Measurements from ENCODE around the gene INIP. TPM values are rescaled to one million over a fixed set of nuclear protein-coding genes. Genes with fewer than 3 reads are reported as not detected.

Gene INIP
- total RNA-seq, 1 experiment from 2014 or later: 24.5 TPM

DNA sequence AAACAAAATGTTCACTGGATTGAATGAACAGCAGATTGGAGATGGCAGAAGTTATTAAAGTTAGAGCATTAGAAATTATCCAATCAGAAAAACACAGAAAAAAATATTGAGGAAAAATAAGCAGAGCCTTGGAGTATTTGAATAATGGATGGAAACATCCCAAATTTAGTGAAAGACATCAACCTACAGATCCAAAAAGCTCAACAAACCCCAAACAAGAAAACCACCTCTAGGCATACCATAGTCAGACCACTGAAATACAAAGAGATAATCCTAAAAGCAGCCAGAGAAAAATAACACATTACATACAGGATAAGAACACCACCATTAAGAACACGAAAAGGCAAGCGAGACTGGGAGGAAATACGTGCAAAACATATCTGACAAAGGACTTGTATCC, 5.2 kb downstream of the INIP start:
- no peak overlapping the region for H2BK12ac ChIP-seq (ENCODE audit: insufficient read length, low read depth, low read length)

More for the DNA sequence above, 5.2 kb downstream of the INIP start:
- H3K18ac ChIP-seq (ENCODE audit: insufficient read length, low read depth, low read length): no peak overlapping the region
- no peak overlapping the region for H2AK5ac ChIP-seq (ENCODE audit: insufficient read length, low read length)
- no peak overlapping the region for H2AFZ ChIP-seq (ENCODE audit: low read length)
- H3K27ac ChIP-seq (ENCODE audit: insufficient read length, low read depth, low read length): no peak overlapping the region
- H4K8ac ChIP-seq (replicated peaks; ENCODE audit: insufficient read length, low read depth, low read length): no peak overlapping the region
- H3K79me2 ChIP-seq (ENCODE audit: insufficient read depth, low read length): no peaks in the 10 kb centered on the region; the same call in 1 of the 2 replicates
- H3K9ac ChIP-seq (ENCODE audit: extremely low read depth, insufficient read length, low read length): no peak overlapping the region
- H3K79me1 ChIP-seq (ENCODE audit: insufficient read depth, low read depth, low read length, poor library complexity, severe bottlenecking): no peaks in the 10 kb centered on the region
- no peak overlapping the region for H3K4me2 ChIP-seq (ENCODE audit: insufficient read depth, insufficient read length, low read length)
- H3K23ac ChIP-seq (ENCODE audit: insufficient read length, low read depth, low read length): no peak overlapping the region
- H2BK15ac ChIP-seq (ENCODE audit: low read depth, low read length): no peak overlapping the region
- Mint-ChIP-seq H3K4me1 (peaks cover 3 to 6% of the 10 kb centered on the region in 2 experiments; a peak in 1 of 4 replicates), H3K4me3 (no peak overlapping the region), H3K9me3 (peaks cover 5 to 7% of the 10 kb centered on the region in 2 experiments; a peak in 4 of 5 replicates), H3K36me3 (ENCODE audit: insufficient read depth in 1 of 3, low read depth in 3 of 3) (peaks cover 14 to 21% (median 16%) of the 10 kb centered on the region in 3 experiments; a peak in 6 of 7 replicates), H3K27me3 (ENCODE audit: low read depth) (no peaks in the 10 kb centered on the region), H3K27ac (no peak overlapping the region)
- H3K4ac ChIP-seq (ENCODE audit: low read depth, low read length): no peak overlapping the region
- H3K23me2 ChIP-seq (ENCODE audit: insufficient read length, low read depth, low read length, poor library complexity, severe bottlenecking): no peaks in the 10 kb centered on the region
- no peaks in the 10 kb centered on the region for H3K27me3 ChIP-seq (ENCODE audit: insufficient read depth, low read length)
- H4K20me1 ChIP-seq (ENCODE audit: control insufficient read depth, insufficient read depth, insufficient read length): no peaks in the 10 kb centered on the region
- no peak overlapping the region for H2BK120ac ChIP-seq (ENCODE audit: low read depth, low read length, poor library complexity, severe bottlenecking)
- WGBS (ENCODE audit: extremely low coverage, insufficient read length, low lambda C conversion rate): no CpG with 5 or more reads among the region's 3 CpGs
- no peak for DNase-seq
- no peak overlapping the region for H3K56ac ChIP-seq (ENCODE audit: insufficient read length, low read depth, low read length)
- no peak overlapping the region for H2BK20ac ChIP-seq (ENCODE audit: low read depth, low read length, poor library complexity, severe bottlenecking)
- no peaks in the 10 kb centered on the region for H3K4me1 ChIP-seq (ENCODE audit: insufficient read depth, low read length)
- H3K9me3 ChIP-seq (ENCODE audit: control insufficient read depth, low read depth, low read length): no peaks in the 10 kb centered on the region
- no peak overlapping the region for H3K14ac ChIP-seq (ENCODE audit: insufficient read depth, low read length)
- H3T11ph ChIP-seq (ENCODE audit: low read length): no peak overlapping the region
- no peak overlapping the region for H2BK5ac ChIP-seq (ENCODE audit: insufficient read length, low read length)
- no peak overlapping the region for H4K5ac ChIP-seq (ENCODE audit: insufficient read length, low read depth, low read length)
- TF ChIP-seq, protein P1, sequence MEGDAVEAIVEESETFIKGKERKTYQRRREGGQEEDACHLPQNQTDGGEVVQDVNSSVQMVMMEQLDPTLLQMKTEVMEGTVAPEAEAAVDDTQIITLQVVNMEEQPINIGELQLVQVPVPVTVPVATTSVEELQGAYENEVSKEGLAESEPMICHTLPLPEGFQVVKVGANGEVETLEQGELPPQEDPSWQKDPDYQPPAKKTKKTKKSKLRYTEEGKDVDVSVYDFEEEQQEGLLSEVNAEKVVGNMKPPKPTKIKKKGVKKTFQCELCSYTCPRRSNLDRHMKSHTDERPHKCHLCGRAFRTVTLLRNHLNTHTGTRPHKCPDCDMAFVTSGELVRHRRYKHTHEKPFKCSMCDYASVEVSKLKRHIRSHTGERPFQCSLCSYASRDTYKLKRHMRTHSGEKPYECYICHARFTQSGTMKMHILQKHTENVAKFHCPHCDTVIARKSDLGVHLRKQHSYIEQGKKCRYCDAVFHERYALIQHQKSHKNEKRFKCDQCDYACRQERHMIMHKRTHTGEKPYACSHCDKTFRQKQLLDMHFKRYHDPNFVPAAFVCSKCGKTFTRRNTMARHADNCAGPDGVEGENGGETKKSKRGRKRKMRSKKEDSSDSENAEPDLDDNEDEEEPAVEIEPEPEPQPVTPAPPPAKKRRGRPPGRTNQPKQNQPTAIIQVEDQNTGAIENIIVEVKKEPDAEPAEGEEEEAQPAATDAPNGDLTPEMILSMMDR (conservative IDR thresholded peaks at IDR 0.05): no peak
- H4K91ac ChIP-seq (ENCODE audit: insufficient read length, low read depth, low read length): no peak overlapping the region

Data from H9 (cell line).